GM12878 (cell line): ENCODE measurements around the gene STX1A. TPM values are rescaled to one million over a fixed set of nuclear protein-coding genes. Genes with fewer than 3 reads are reported as not detected.

Source experiments
- ATAC-seq: fragments of 200-7000 bp; cut with Tn5 transposase; 3 replicates; pipeline ENCODE4 v1.9.1; 2020; ENCODE audit warnings: mild to moderate bottlenecking, moderate library complexity
- BruUV-seq: library from RNA; stranded (reverse); fragments of 400-500 nt; replicated peaks from 2 replicates; lab custom pipeline; 2021; lab: Mats Ljungman, UMichigan
- CTCF ChIA-PET: fragments of 300-600 bp; sonication (Branson Sonifier 250); formaldehyde crosslinking; extraction: SDS; loops from one replicate; lab custom pipeline; 2021; ENCODE audit warnings: inconsistent platforms; lab: Yijun Ruan, JAX
- POLR2A ChIA-PET: fragments of 350-600 bp; formaldehyde crosslinking; extraction: SDS; loops from one replicate; lab custom pipeline; 2021; ENCODE audit warnings: inconsistent platforms; lab: Charles Lee
- RAD21 ChIA-PET: fragments of 300-600 bp; sonication (Branson Sonifier 250); formaldehyde crosslinking; loops from one replicate; lab custom pipeline; 2023; ENCODE audit warnings: antibody characterized with exemption; ENCODE audit not compliant: unreplicated experiment; lab: Charles Lee
- SMC1A ChIA-PET: fragments of 300-600 bp; sonication (Branson Sonifier 250); formaldehyde crosslinking; loops from one replicate; lab custom pipeline; 2023; ENCODE audit not compliant: unreplicated experiment, uncharacterized antibody; lab: Charles Lee
- DNase-seq: peaks from one replicate; pipeline ENCODE4 v3.0.0-alpha.2; 2011; ENCODE audit warnings: low read depth, low spot score
- FAIRE-seq: peaks from 3 replicates; lab custom pipeline; 2011; peaks lifted over from hg19 to GRCh38; lab: Jason Lieb, UNC
- H2AFZ ChIP-seq: 2 replicates; pipeline ENCODE4 v1.6.0; 2011; ENCODE audit warnings: low read depth, low read length, control low read depth; ENCODE audit not compliant: control insufficient read depth
- H3K27ac ChIP-seq: 2 replicates; pipeline ENCODE4 v1.5.1; 2011; ENCODE audit warnings: control low read depth; ENCODE audit not compliant: control insufficient read depth, insufficient read depth
- H3K27me3 ChIP-seq, 2 experiments: replicated peaks in 1 of 2; 2 replicates each; pipeline versions ENCODE4 v1.6.0 to v1.6.1; 2011; ENCODE audit warnings: low read length in 1 of 2; ENCODE audit not compliant: control insufficient read depth in 2 of 2, insufficient read depth in 2 of 2
- H3K36me3 ChIP-seq, 2 experiments: 2 replicates each; pipeline ENCODE4 v1.5.1; 2011; ENCODE audit warnings: low read length in 1 of 2; ENCODE audit not compliant: control insufficient read depth in 2 of 2, insufficient read depth in 2 of 2
- H3K4me1 ChIP-seq: 2 replicates; pipeline ENCODE4 v1.6.1; 2011; ENCODE audit warnings: mild to moderate bottlenecking, low read length, moderate library complexity, mixed read lengths; ENCODE audit not compliant: control insufficient read depth, insufficient read depth
- H3K4me2 ChIP-seq: 2 replicates; pipeline ENCODE4 v1.6.0; 2011; ENCODE audit warnings: control low read depth; ENCODE audit not compliant: control insufficient read depth, insufficient read depth
- H3K4me3 ChIP-seq: fragments of 200-600 bp; sonication (generic); 2 replicates; pipeline ENCODE4 v1.5.1; 2016
- H3K79me2 ChIP-seq: 2 replicates; pipeline ENCODE4 v1.6.0; 2011; ENCODE audit warnings: low read length; ENCODE audit not compliant: control insufficient read depth, insufficient read depth
- H3K9ac ChIP-seq: 2 replicates; pipeline ENCODE4 v1.8.0; 2011; ENCODE audit warnings: low read length, control low read depth, mixed read lengths; ENCODE audit not compliant: control insufficient read depth, insufficient read depth
- H3K9me3 ChIP-seq: replicated peaks from 3 replicates; pipeline ENCODE4 v1.5.1; 2011; ENCODE audit warnings: mild to moderate bottlenecking, low read length; ENCODE audit not compliant: control insufficient read depth, insufficient read depth
- H4K20me1 ChIP-seq: 2 replicates; pipeline ENCODE4 v1.6.0; 2011; ENCODE audit not compliant: control insufficient read depth, insufficient read depth
- BCL11A ChIP-seq: IDR thresholded peaks from 2 replicates; pipeline ENCODE4 v1.6.1; 2011; ENCODE audit warnings: low read depth, low read length
- CEBPZ ChIP-seq: fragments of 150-350 bp; IDR thresholded peaks from 2 replicates; pipeline ENCODE4 v1.6.1; 2016; ENCODE audit warnings: low read depth, low read length
- E2F4 ChIP-seq: IDR thresholded peaks from 2 replicates; pipeline ENCODE4 v1.6.1; 2012; ENCODE audit warnings: low read depth, low read length, improper control_type of control experiment
- EGR1 ChIP-seq, 2 experiments: IDR thresholded peaks; 1 replicate in 1 of 2; 2 replicates in 1 of 2; pipeline ENCODE4 v1.6.1; 2011 to 2012; ENCODE audit warnings: low read depth in 2 of 2, low read length in 2 of 2, borderline replicate concordance in 1 of 2, mild to moderate bottlenecking in 1 of 2, moderate library complexity in 1 of 2
- EZH2 ChIP-seq: IDR thresholded peaks from 2 replicates; pipeline ENCODE4 v1.6.1; 2012; ENCODE audit warnings: low read depth, mild to moderate bottlenecking, control low read depth, inconsistent platforms, low read length, borderline replicate concordance; ENCODE audit not compliant: control insufficient read depth
- SP1 ChIP-seq: IDR thresholded peaks from one replicate; pipeline ENCODE4 v1.6.1; 2011; ENCODE audit warnings: low read depth, low read length
- STAT3 ChIP-seq: IDR thresholded peaks from 2 replicates; pipeline ENCODE4 v1.6.1; 2011; ENCODE audit warnings: low read depth, low read length, improper control_type of control experiment
- ZNF24 ChIP-seq: fragments of 450-650 bp; IDR thresholded peaks from 2 replicates; pipeline ENCODE4 v1.6.1; 2017; ENCODE audit warnings: antibody characterized with exemption, mild to moderate bottlenecking
- WGBS: methylation state at CpG from one replicate; pipeline ENCODE4 v1.1.6; 2016; ENCODE audit warnings: low lambda C conversion rate; ENCODE audit not compliant: insufficient replicate concordance, insufficient coverage; ENCODE audit errors: missing lambda C conversion rate; 5-methylcytosine and 5-hydroxymethylcytosine counted together
- in situ Hi-C: fragments of 300-500 bp; cut with MboI; formaldehyde crosslinking; loops from 9 replicates; pipeline ENCODE4 v1.14.3; 2018; ENCODE audit warnings: mixed read lengths
- intact Hi-C: fragments of 100-400 bp; cut with micrococcal nuclease; formaldehyde crosslinking; loops from one replicate; pipeline ENCODE4 v1.14.2; 2022; ENCODE audit not compliant: unreplicated experiment
- polyA plus RNA-seq, 11 experiments: library from polyadenylated mRNA; depleted of rRNA in 4 of 11; unstranded in 6 of 11; stranded (reverse) in 5 of 11; fragments of >200 nt; fragmentation: Nextera tagmentation in 4 of 11; fragmentation: Illumina TruSeq in 1 of 11; extraction: Ambion mirVana in 4 of 11; extraction: Trizol in 1 of 11; gene quantifications; 1 replicate in 1 of 11; 2 replicates in 10 of 11; pipeline versions ENCODE4 v1.2.1 to v1.2.3, GENCODE V29; 2011 to 2016; ENCODE audit warnings: inconsistent platforms in 2 of 11, missing spikeins in 2 of 11, low read depth in 1 of 11
- total RNA-seq, 4 experiments: library from RNA; depleted of rRNA in 3 of 4; stranded (reverse); fragments of >200 nt in 3 of 4; fragmentation: Illumina TruSeq in 1 of 4; extraction: Trizol in 1 of 4; gene quantifications; 2 replicates each; pipeline versions ENCODE4 v1.2.1 to v1.2.3, GENCODE V29; 2013 to 2021
- TF ChIP-seq, protein P1 (sequence below): fragments of 450-650 bp; IDR thresholded peaks from 2 replicates; pipeline ENCODE4 v1.6.1; 2017; ENCODE audit warnings: mild to moderate bottlenecking, low read depth, inconsistent platforms; ENCODE audit not compliant: poor library complexity, severe bottlenecking
- TF ChIP-seq, protein P2 (sequence below): fragments of 450-650 bp; IDR thresholded peaks from 2 replicates; pipeline ENCODE4 v1.6.1; 2017; ENCODE audit warnings: low read depth, mild to moderate bottlenecking, moderate library complexity
- TF ChIP-seq, protein P3 (sequence below): fragments of 450-650 bp; IDR thresholded peaks from 2 replicates; pipeline ENCODE4 v1.6.1; 2017; ENCODE audit warnings: antibody characterized with exemption, mild to moderate bottlenecking, moderate library complexity

STX1A gene
- total and polyA plus RNA-seq, 10 of the 15 experiments (the other 5 are each of a cell fraction or from before 2014, with no cell fraction given) = 0.15 to 5.3 (median 2.5) TPM

GRCh38 chr7:73702226-73702625 lies 17.2 kb downstream of the STX1A start:
- Histone ChIP-seq H3K9ac (no peak overlapping the region), H3K79me2 (no peaks in the 10 kb centered on the region), H3K4me3 (no peak overlapping the region), H2AFZ (no peak overlapping the region), H4K20me1 (no peaks in the 10 kb centered on the region), H3K27ac (no peak overlapping the region), H3K36me3 (peaks cover 2 to 19% of the 10 kb centered on the region in 2 experiments), H3K4me1 (no peaks in the 10 kb centered on the region), H3K9me3 (no peaks in the 10 kb centered on the region), H3K4me2 (no peak overlapping the region), H3K27me3 (no peaks in the 10 kb centered on the region)
- DNase-seq = no peak
- intact Hi-C loops = no loop called here
- CTCF ChIA-PET = interaction anchor here (1.0 to 2.0 kb wide), 5 partner anchors 8 to 33 kb away, joined by 3 to 7 read pairs (median 4); no protein-coding TSS in a partner anchor
- ATAC-seq = no peak
- SMC1A ChIA-PET = no interaction called here
- 58% methylated on average over 8 of the region's 8 CpGs for WGBS
- POLR2A ChIA-PET = no interaction called here
- BruUV-seq = no TSS peak
- no peak for FAIRE-seq
- RAD21 ChIA-PET = no interaction called here
- in situ Hi-C loops = no loop called here
- TF ChIP-seq, protein P1, sequence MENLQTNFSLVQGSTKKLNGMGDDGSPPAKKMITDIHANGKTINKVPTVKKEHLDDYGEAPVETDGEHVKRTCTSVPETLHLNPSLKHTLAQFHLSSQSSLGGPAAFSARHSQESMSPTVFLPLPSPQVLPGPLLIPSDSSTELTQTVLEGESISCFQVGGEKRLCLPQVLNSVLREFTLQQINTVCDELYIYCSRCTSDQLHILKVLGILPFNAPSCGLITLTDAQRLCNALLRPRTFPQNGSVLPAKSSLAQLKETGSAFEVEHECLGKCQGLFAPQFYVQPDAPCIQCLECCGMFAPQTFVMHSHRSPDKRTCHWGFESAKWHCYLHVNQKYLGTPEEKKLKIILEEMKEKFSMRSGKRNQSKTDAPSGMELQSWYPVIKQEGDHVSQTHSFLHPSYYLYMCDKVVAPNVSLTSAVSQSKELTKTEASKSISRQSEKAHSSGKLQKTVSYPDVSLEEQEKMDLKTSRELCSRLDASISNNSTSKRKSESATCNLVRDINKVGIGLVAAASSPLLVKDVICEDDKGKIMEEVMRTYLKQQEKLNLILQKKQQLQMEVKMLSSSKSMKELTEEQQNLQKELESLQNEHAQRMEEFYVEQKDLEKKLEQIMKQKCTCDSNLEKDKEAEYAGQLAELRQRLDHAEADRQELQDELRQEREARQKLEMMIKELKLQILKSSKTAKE = no peak
- TF ChIP-seq, protein P2, sequence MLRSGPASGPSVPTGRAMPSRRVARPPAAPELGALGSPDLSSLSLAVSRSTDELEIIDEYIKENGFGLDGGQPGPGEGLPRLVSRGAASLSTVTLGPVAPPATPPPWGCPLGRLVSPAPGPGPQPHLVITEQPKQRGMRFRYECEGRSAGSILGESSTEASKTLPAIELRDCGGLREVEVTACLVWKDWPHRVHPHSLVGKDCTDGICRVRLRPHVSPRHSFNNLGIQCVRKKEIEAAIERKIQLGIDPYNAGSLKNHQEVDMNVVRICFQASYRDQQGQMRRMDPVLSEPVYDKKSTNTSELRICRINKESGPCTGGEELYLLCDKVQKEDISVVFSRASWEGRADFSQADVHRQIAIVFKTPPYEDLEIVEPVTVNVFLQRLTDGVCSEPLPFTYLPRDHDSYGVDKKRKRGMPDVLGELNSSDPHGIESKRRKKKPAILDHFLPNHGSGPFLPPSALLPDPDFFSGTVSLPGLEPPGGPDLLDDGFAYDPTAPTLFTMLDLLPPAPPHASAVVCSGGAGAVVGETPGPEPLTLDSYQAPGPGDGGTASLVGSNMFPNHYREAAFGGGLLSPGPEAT = no peak
- TF ChIP-seq EGR1 (IDR thresholded peaks at IDR 0.05; ENCODE audit: borderline replicate concordance in 1 of 2, low read depth in 2 of 2, low read length in 2 of 2) (no peak), BCL11A (no peak), ZNF24 (no peak), SP1 (no peak), E2F4 (no peak), STAT3 (no peak), EZH2 (no peak), CEBPZ (no peak)
- TF ChIP-seq, protein P3, sequence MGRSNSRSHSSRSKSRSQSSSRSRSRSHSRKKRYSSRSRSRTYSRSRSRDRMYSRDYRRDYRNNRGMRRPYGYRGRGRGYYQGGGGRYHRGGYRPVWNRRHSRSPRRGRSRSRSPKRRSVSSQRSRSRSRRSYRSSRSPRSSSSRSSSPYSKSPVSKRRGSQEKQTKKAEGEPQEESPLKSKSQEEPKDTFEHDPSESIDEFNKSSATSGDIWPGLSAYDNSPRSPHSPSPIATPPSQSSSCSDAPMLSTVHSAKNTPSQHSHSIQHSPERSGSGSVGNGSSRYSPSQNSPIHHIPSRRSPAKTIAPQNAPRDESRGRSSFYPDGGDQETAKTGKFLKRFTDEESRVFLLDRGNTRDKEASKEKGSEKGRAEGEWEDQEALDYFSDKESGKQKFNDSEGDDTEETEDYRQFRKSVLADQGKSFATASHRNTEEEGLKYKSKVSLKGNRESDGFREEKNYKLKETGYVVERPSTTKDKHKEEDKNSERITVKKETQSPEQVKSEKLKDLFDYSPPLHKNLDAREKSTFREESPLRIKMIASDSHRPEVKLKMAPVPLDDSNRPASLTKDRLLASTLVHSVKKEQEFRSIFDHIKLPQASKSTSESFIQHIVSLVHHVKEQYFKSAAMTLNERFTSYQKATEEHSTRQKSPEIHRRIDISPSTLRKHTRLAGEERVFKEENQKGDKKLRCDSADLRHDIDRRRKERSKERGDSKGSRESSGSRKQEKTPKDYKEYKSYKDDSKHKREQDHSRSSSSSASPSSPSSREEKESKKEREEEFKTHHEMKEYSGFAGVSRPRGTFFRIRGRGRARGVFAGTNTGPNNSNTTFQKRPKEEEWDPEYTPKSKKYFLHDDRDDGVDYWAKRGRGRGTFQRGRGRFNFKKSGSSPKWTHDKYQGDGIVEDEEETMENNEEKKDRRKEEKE = no peak
